Measurements from ENCODE around the gene ATG101. TPM values are rescaled to one million over a fixed set of nuclear protein-coding genes. Genes with fewer than 3 reads are reported as not detected.

ATG101 gene
- total and polyA plus RNA-seq, 2 experiments from 2014 or later = 27.7 to 60.3 TPM

GRCh38 chr12:52050758-52051541, 18.8 kb upstream of the ATG101 start, which contains the start of gene NR4A1:
NR4A1 (plus strand) TSS chr12:52051442; CDS start chr12:52054329, 2,887 bp downstream.
- H3K4me2 ChIP-seq = peak within 1 kb of the TSS; percentile 98
- H3K27ac ChIP-seq (ENCODE audit: low read depth) = no peak within 1 kb of the TSS
- ATAC-seq (peak; percentile 69), DNase-seq (ENCODE audit: low spot score) (peak; percentile 93)
- no peak within 1 kb of the TSS for H2AFZ ChIP-seq
- Mint-ChIP-seq H3K9me3 (no peaks in the 10 kb centered on the region; the same call in 2 of the 3 replicates), H3K4me3 (peak within 1 kb of the TSS; percentile 78), H3K27me3 (ENCODE audit: insufficient read depth, low read depth, poor library complexity) (peaks cover 34% of the 10 kb centered on the region), H3K36me3 (ENCODE audit: low read depth) (peaks cover 3% of the 10 kb centered on the region; the same call in 1 of the 3 replicates), H3K4me1 (peaks cover 28% of the 10 kb centered on the region), H3K27ac (no peak within 1 kb of the TSS)
- H4K20me1 ChIP-seq (replicated peaks; ENCODE audit: insufficient read depth) = peaks cover 30% of the 10 kb centered on the region
- H3F3A ChIP-seq (replicated peaks; ENCODE audit: low read depth) = peaks cover 2% of the 10 kb centered on the region; the same call in 1 of the 2 replicates
- peaks cover 18% of the 10 kb centered on the region for H3K4me1 ChIP-seq (ENCODE audit: insufficient read depth)
- peak within 1 kb of the TSS; percentile 86 for H3K4me3 ChIP-seq
- no peaks in the 10 kb centered on the region for H3K9me2 ChIP-seq (ENCODE audit: insufficient read depth)
- peaks cover 51% of the 10 kb centered on the region for H3K27me3 ChIP-seq (ENCODE audit: insufficient read depth)
- no peaks in the 10 kb centered on the region for H3K79me2 ChIP-seq (replicated peaks; ENCODE audit: insufficient read depth)
- no peaks in the 10 kb centered on the region for H3K36me3 ChIP-seq (ENCODE audit: insufficient read depth)
- TF ChIP-seq CREB1 (CRISPR knock-in tag; IDR thresholded peaks at IDR 0.05; ENCODE audit: low read depth) (peak; percentile 73), POLR2AphosphoS5 (IDR thresholded peaks at IDR 0.05; ENCODE audit: low read depth) (peak; percentile 72), ZNF462 (CRISPR knock-in tag; IDR thresholded peaks at IDR 0.05) (no peak)
